H1 (cell line): ENCODE measurements around the gene SMIM20. TPM values are rescaled to one million over a fixed set of nuclear protein-coding genes. Genes with fewer than 3 reads are reported as not detected.

ENCODE experiments used
- ASH2L ChIP-seq: fragments of 200-600, 300-600 bp; sonication (generic); IDR thresholded peaks from one replicate; pipeline ENCODE4 v1.7.1; 2017; ENCODE audit warnings: low read length
- KDM1A ChIP-seq: fragments of 200-600, 300-600 bp; sonication (generic); IDR thresholded peaks from 2 replicates; pipeline ENCODE4 v1.7.1; 2016; ENCODE audit warnings: mild to moderate bottlenecking, low read length, borderline replicate concordance
- TBP ChIP-seq: IDR thresholded peaks from 2 replicates; pipeline ENCODE4 v1.6.1; 2011; ENCODE audit warnings: low read depth, low read length, improper control_type of control experiment
- polyA plus RNA-seq, 7 experiments: library from polyadenylated mRNA; depleted of rRNA in 3 of 7; stranded (reverse) in 5 of 7; unstranded in 2 of 7; fragments of >200 nt in 5 of 7; fragments of 200-250 nt in 2 of 7; gene quantifications; 1 replicate in 5 of 7; 2 replicates in 1 of 7; 4 replicates in 1 of 7; pipeline versions ENCODE4 v1.2.1 to v1.2.3, GENCODE V29; 2011 to 2013; ENCODE audit warnings: missing spikeins in 2 of 7, mixed read lengths in 2 of 7
- total RNA-seq: library from RNA; stranded (reverse); fragmentation: NEBNext Ultra II Directional; extraction: Animal tissue kit (Norgen Biotek cat#: 25700); gene quantifications from 2 replicates; pipeline ENCODE4 v1.2.1, GENCODE V29; 2021

The SMIM20 gene
- total and polyA plus RNA-seq, 2 of the 8 experiments (the other 6 are each of a cell fraction or from before 2014, with no cell fraction given): 21.9 to 36.9 TPM

GRCh38 chr4:25870081-25870480 lies 43.9 kb upstream of the SMIM20 start (continued):
- no peak for TF ChIP-seq TBP
- no peak for TF ChIP-seq ASH2L
- TF ChIP-seq KDM1A: no peak
